ENCODE results near the gene ADCY5.

GRCh38 chr3:123406598-123406997 is 42.3 kb downstream of the ADCY5 start:
- TF ChIP-seq CTCF (IDR thresholded peaks at IDR 0.05) (no peak), REST (IDR thresholded peaks at IDR 0.05; ENCODE audit: insufficient read depth in 1 of 2, low read depth in 2 of 2, low read length in 1 of 2) (no peak), POLR2AphosphoS5 (IDR thresholded peaks at IDR 0.05; ENCODE audit: low read depth, low read length) (no peak)

All from Panc1 (cell line).